22Rv1 (cell line): ENCODE data around the gene CD180.

Experiments
- H3K27ac ChIP-seq: fragments of 450-650 bp; 2 replicates; pipeline ENCODE4 v1.5.1; 2017
- CTCF ChIP-seq: fragments of 450-650 bp; IDR thresholded peaks from 2 replicates; pipeline ENCODE4 v1.5.1; 2017; ENCODE audit warnings: mild to moderate bottlenecking
- ZFX ChIP-seq: fragments of 450-650 bp; IDR thresholded peaks from 2 replicates; pipeline ENCODE4 v1.6.1; 2017; ENCODE audit warnings: antibody characterized with exemption, borderline replicate concordance

Gene CD180

GRCh38 chr5:67188274-67189078 is 8.1 kb downstream of the CD180 start:
- no peak for TF ChIP-seq ZFX
- TF ChIP-seq CTCF, result no peak
- H3K27ac ChIP-seq, result no peak overlapping the region

GRCh38 chr5:67187006-67187715 is 9.4 kb downstream of the CD180 start:
- TF ChIP-seq CTCF (no peak), ZFX (no peak)

GRCh38 chr5:67183859-67184258 is 12.7 kb downstream of the CD180 start:
- no peak overlapping the region for H3K27ac ChIP-seq
- TF ChIP-seq CTCF (no peak), ZFX (no peak)

More at GRCh38 chr5:67187006-67187715, 9.4 kb downstream of the CD180 start:
- H3K27ac ChIP-seq, result no peak overlapping the region

GRCh38 chr5:67182301-67182790 is 14.3 kb downstream of the CD180 start:
- TF ChIP-seq ZFX (no peak), CTCF (no peak)
- no peak overlapping the region for H3K27ac ChIP-seq

DNA sequence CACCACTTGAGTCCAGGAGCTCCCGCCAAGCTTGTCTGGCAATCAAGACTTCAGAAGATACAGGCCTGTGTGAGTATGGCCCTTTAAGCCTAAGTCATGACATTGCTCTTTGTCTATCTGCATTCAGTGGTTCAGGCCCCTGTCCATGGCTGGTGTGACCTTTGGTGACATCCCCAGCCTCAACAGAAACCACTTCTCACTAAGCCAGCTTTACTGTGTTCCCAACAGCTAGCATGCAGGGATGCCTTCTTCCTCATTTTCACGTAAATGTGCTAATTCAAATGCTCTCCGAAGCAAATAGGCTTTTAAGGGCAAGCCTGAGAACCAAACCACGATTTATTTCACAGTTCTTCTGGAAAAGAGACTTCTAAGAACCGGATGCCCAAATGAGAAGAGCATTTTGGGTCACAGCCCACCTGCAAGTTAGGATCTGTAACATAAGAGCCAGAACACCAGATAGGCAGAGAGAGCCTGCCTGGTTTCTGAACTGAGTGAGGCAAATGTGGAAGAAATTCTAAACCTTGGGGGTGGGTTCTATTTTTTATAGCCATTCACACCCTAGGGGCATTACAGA is 14.9 kb downstream of the CD180 start:
- no peak overlapping the region for H3K27ac ChIP-seq
- no peak for TF ChIP-seq ZFX
- no peak for TF ChIP-seq CTCF

DNA sequence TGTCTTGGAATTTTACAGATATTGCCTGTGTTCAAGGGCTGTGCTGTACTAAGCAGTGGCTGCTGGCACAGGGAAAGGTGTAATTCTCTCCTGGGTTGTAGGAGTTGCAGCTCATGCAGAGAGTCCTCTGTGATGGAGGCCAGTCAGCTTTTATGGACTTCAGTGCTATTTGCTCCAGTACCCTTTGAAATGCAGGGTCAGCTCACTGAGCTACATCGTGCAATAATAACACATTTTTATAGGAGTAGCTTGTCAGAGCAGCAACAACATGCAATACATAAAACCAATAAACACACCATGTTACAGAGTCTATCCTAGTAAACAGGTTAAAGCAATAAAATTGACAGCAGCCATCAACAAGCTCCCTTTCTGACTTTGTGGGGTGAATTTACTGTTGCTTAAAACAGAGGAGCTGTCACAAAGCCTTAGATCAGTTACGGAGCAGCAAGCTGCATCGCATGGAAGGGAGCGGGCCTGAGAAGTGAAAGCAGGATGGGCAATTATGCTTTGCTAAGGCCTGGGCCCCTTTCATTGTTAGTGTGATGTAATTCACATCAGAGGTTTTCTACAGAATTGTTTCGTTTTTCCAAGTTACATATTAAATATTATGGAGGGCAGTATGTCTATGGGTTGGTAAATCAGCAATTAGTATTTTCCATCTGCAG is 16.8 kb downstream of the CD180 start:
- H3K27ac ChIP-seq, result no peak overlapping the region
- TF ChIP-seq CTCF (no peak), ZFX (no peak)
